ENCODE data around the gene RALGPS2. TPM values are rescaled to one million over a fixed set of nuclear protein-coding genes. Genes with fewer than 3 reads are reported as not detected.

The RALGPS2 gene
- total and polyA plus RNA-seq, 2 experiments from 2014 or later = 18.1 to 49.6 TPM

GRCh38 chr1:178933709-178934490, 208.9 kb downstream of the RALGPS2 start:
- no peaks in the 10 kb centered on the region for H3K9me2 ChIP-seq (ENCODE audit: insufficient read depth)
- H3K4me3 ChIP-seq = no peak overlapping the region
- no peak overlapping the region for H2AFZ ChIP-seq
- TF ChIP-seq EZH2 (IDR thresholded peaks at IDR 0.05; ENCODE audit: insufficient read depth, poor library complexity, severe bottlenecking) (no peak), EZH2phosphoT487 (IDR thresholded peaks at IDR 0.05; ENCODE audit: insufficient read depth, low read depth) (no peak)
- no peaks in the 10 kb centered on the region for H3K36me3 ChIP-seq (ENCODE audit: low read depth)
- 58 to 60% methylated on average over 6 of the region's 6 CpGs for WGBS, 2 experiments (ENCODE audit: low coverage in 1 of 2, low lambda C conversion rate in 2 of 2, missing lambda C conversion rate in 2 of 2)
- H3K9ac ChIP-seq = no peak overlapping the region
- no peaks in the 10 kb centered on the region for H3K27me3 ChIP-seq (replicated peaks; ENCODE audit: insufficient read depth)
- no peaks in the 10 kb centered on the region for H3K9me3 ChIP-seq (ENCODE audit: low read depth)
- H3F3A ChIP-seq (ENCODE audit: insufficient read depth) = peaks cover 15% of the 10 kb centered on the region
- H3K4me1 ChIP-seq (ENCODE audit: insufficient read depth) = peaks cover 31% of the 10 kb centered on the region
- H3K27ac ChIP-seq = no peak overlapping the region
- H3K79me2 ChIP-seq (ENCODE audit: insufficient read depth) = no peaks in the 10 kb centered on the region
- in situ Hi-C loops (cut with MboI) = no loop called here
- H4K20me1 ChIP-seq (ENCODE audit: insufficient read depth) = no peaks in the 10 kb centered on the region
- no peak for DNase-seq
- no peak overlapping the region for H3K4me2 ChIP-seq (ENCODE audit: unreplicated experiment)

- in situ Hi-C loops (cut with MboI) = no loop called here
- Histone ChIP-seq H3K4me1 (ENCODE audit: insufficient read depth) (peaks cover 37% of the 10 kb centered on the region), H3K36me3 (ENCODE audit: low read depth) (no peaks in the 10 kb centered on the region), H3K9ac (no peak overlapping the region), H3F3A (ENCODE audit: insufficient read depth) (peaks cover 21% of the 10 kb centered on the region), H3K27ac (no peak overlapping the region), H2AFZ (no peak overlapping the region), H3K9me2 (ENCODE audit: insufficient read depth) (no peaks in the 10 kb centered on the region), H3K27me3 (replicated peaks; ENCODE audit: insufficient read depth) (no peaks in the 10 kb centered on the region), H4K20me1 (ENCODE audit: insufficient read depth) (no peaks in the 10 kb centered on the region), H3K9me3 (ENCODE audit: low read depth) (no peaks in the 10 kb centered on the region), H3K4me2 (ENCODE audit: unreplicated experiment) (no peak overlapping the region), H3K4me3 (no peak overlapping the region), H3K79me2 (ENCODE audit: insufficient read depth) (no peaks in the 10 kb centered on the region)
- 86 to 95% methylated on average over 3 of the region's 3 CpGs for WGBS, 2 experiments (ENCODE audit: low coverage in 1 of 2, low lambda C conversion rate in 2 of 2, missing lambda C conversion rate in 2 of 2)
- TF ChIP-seq EZH2 (IDR thresholded peaks at IDR 0.05; ENCODE audit: insufficient read depth, poor library complexity, severe bottlenecking) = no peak
- no peak for TF ChIP-seq EZH2phosphoT487 (IDR thresholded peaks at IDR 0.05; ENCODE audit: insufficient read depth, low read depth)
- no peak for DNase-seq
Measured at GRCh38 chr1:178934546-178934945, 209.5 kb downstream of the RALGPS2 start.

- Histone ChIP-seq H3K9ac (no peak overlapping the region), H3K27ac (no peak overlapping the region), H2AFZ (no peak overlapping the region), H3K4me2 (ENCODE audit: unreplicated experiment) (no peak overlapping the region), H4K20me1 (ENCODE audit: insufficient read depth) (no peaks in the 10 kb centered on the region), H3K27me3 (replicated peaks; ENCODE audit: insufficient read depth) (no peaks in the 10 kb centered on the region), H3K9me2 (ENCODE audit: insufficient read depth) (no peaks in the 10 kb centered on the region), H3K4me3 (no peak overlapping the region), H3K9me3 (ENCODE audit: low read depth) (no peaks in the 10 kb centered on the region), H3F3A (ENCODE audit: insufficient read depth) (peaks cover 31% of the 10 kb centered on the region), H3K79me2 (ENCODE audit: insufficient read depth) (no peaks in the 10 kb centered on the region), H3K36me3 (ENCODE audit: low read depth) (no peaks in the 10 kb centered on the region), H3K4me1 (ENCODE audit: insufficient read depth) (peaks cover 47% of the 10 kb centered on the region)
- 63 to 66% methylated on average over 5 of the region's 5 CpGs for WGBS, 2 experiments (ENCODE audit: low coverage in 1 of 2, low lambda C conversion rate in 2 of 2, missing lambda C conversion rate in 2 of 2)
- in situ Hi-C loops (cut with MboI) = no loop called here
- TF ChIP-seq EZH2 (IDR thresholded peaks at IDR 0.05; ENCODE audit: insufficient read depth, poor library complexity, severe bottlenecking) (no peak), EZH2phosphoT487 (IDR thresholded peaks at IDR 0.05; ENCODE audit: insufficient read depth, low read depth) (no peak)
- no peak for DNase-seq
Measured at GRCh38 chr1:178935610-178936009, 210.6 kb downstream of the RALGPS2 start.

GRCh38 chr1:178937695-178938094, 212.7 kb downstream of the RALGPS2 start:
- Histone ChIP-seq H3K36me3 (ENCODE audit: low read depth) (no peaks in the 10 kb centered on the region), H3F3A (ENCODE audit: insufficient read depth) (peaks cover 47% of the 10 kb centered on the region), H3K4me3 (no peak overlapping the region), H3K9me3 (ENCODE audit: low read depth) (no peaks in the 10 kb centered on the region), H3K79me2 (ENCODE audit: insufficient read depth) (no peaks in the 10 kb centered on the region), H3K27ac (no peak overlapping the region; the same call in 1 of the 2 replicates), H3K9me2 (ENCODE audit: insufficient read depth) (no peaks in the 10 kb centered on the region), H3K4me1 (ENCODE audit: insufficient read depth) (peaks cover 50% of the 10 kb centered on the region), H4K20me1 (ENCODE audit: insufficient read depth) (no peaks in the 10 kb centered on the region), H3K4me2 (ENCODE audit: unreplicated experiment) (peak overlapping the region; percentile 13), H3K27me3 (replicated peaks; ENCODE audit: insufficient read depth) (no peaks in the 10 kb centered on the region), H2AFZ (peak overlapping the region; percentile 55; the same call in 1 of the 2 replicates), H3K9ac (no peak overlapping the region)
- DNase-seq = no peak
- 26 to 35% methylated on average over 5 of the region's 5 CpGs for WGBS, 2 experiments (ENCODE audit: low coverage in 1 of 2, low lambda C conversion rate in 2 of 2, missing lambda C conversion rate in 2 of 2)
- no peak for TF ChIP-seq EZH2 (IDR thresholded peaks at IDR 0.05; ENCODE audit: insufficient read depth, poor library complexity, severe bottlenecking)
- no peak for TF ChIP-seq EZH2phosphoT487 (IDR thresholded peaks at IDR 0.05; ENCODE audit: insufficient read depth, low read depth)
- in situ Hi-C loops (cut with MboI) = no loop called here
